GM12878 (cell line): ENCODE results near the gene DAZAP2. TPM values are rescaled to one million over a fixed set of nuclear protein-coding genes. Genes with fewer than 3 reads are reported as not detected.

Experiments
- ATAC-seq: fragments of 200-7000 bp; cut with Tn5 transposase; 3 replicates; pipeline ENCODE4 v1.9.1; 2020; ENCODE audit warnings: mild to moderate bottlenecking, moderate library complexity
- BruUV-seq: library from RNA; stranded (reverse); fragments of 400-500 nt; replicated peaks from 2 replicates; lab custom pipeline; 2021; lab: Mats Ljungman, UMichigan
- CTCF ChIA-PET: fragments of 300-600 bp; sonication (Branson Sonifier 250); formaldehyde crosslinking; extraction: SDS; loops from one replicate; lab custom pipeline; 2021; ENCODE audit warnings: inconsistent platforms; lab: Yijun Ruan, JAX
- POLR2A ChIA-PET: fragments of 350-600 bp; formaldehyde crosslinking; extraction: SDS; loops from one replicate; lab custom pipeline; 2021; ENCODE audit warnings: inconsistent platforms; lab: Charles Lee
- RAD21 ChIA-PET: fragments of 300-600 bp; sonication (Branson Sonifier 250); formaldehyde crosslinking; loops from one replicate; lab custom pipeline; 2023; ENCODE audit warnings: antibody characterized with exemption; ENCODE audit not compliant: unreplicated experiment; lab: Charles Lee
- SMC1A ChIA-PET: fragments of 300-600 bp; sonication (Branson Sonifier 250); formaldehyde crosslinking; loops from one replicate; lab custom pipeline; 2023; ENCODE audit not compliant: unreplicated experiment, uncharacterized antibody; lab: Charles Lee
- DNase-seq: peaks from one replicate; pipeline ENCODE4 v3.0.0-alpha.2; 2011; ENCODE audit warnings: low read depth, low spot score
- FAIRE-seq: peaks from 3 replicates; lab custom pipeline; 2011; peaks lifted over from hg19 to GRCh38; lab: Jason Lieb, UNC
- H2AFZ ChIP-seq: 2 replicates; pipeline ENCODE4 v1.6.0; 2011; ENCODE audit warnings: low read depth, low read length, control low read depth; ENCODE audit not compliant: control insufficient read depth
- H3K27ac ChIP-seq: 2 replicates; pipeline ENCODE4 v1.5.1; 2011; ENCODE audit warnings: control low read depth; ENCODE audit not compliant: control insufficient read depth, insufficient read depth
- H3K27me3 ChIP-seq, 2 experiments: replicated peaks in 1 of 2; 2 replicates each; pipeline versions ENCODE4 v1.6.0 to v1.6.1; 2011; ENCODE audit warnings: low read length in 1 of 2; ENCODE audit not compliant: control insufficient read depth in 2 of 2, insufficient read depth in 2 of 2
- H3K36me3 ChIP-seq, 2 experiments: 2 replicates each; pipeline ENCODE4 v1.5.1; 2011; ENCODE audit warnings: low read length in 1 of 2; ENCODE audit not compliant: control insufficient read depth in 2 of 2, insufficient read depth in 2 of 2
- H3K4me1 ChIP-seq: 2 replicates; pipeline ENCODE4 v1.6.1; 2011; ENCODE audit warnings: mild to moderate bottlenecking, low read length, moderate library complexity, mixed read lengths; ENCODE audit not compliant: control insufficient read depth, insufficient read depth
- H3K4me2 ChIP-seq: 2 replicates; pipeline ENCODE4 v1.6.0; 2011; ENCODE audit warnings: control low read depth; ENCODE audit not compliant: control insufficient read depth, insufficient read depth
- H3K4me3 ChIP-seq: fragments of 200-600 bp; sonication (generic); 2 replicates; pipeline ENCODE4 v1.5.1; 2016
- H3K79me2 ChIP-seq: 2 replicates; pipeline ENCODE4 v1.6.0; 2011; ENCODE audit warnings: low read length; ENCODE audit not compliant: control insufficient read depth, insufficient read depth
- H3K9ac ChIP-seq: 2 replicates; pipeline ENCODE4 v1.8.0; 2011; ENCODE audit warnings: low read length, control low read depth, mixed read lengths; ENCODE audit not compliant: control insufficient read depth, insufficient read depth
- H3K9me3 ChIP-seq: replicated peaks from 3 replicates; pipeline ENCODE4 v1.5.1; 2011; ENCODE audit warnings: mild to moderate bottlenecking, low read length; ENCODE audit not compliant: control insufficient read depth, insufficient read depth
- H4K20me1 ChIP-seq: 2 replicates; pipeline ENCODE4 v1.6.0; 2011; ENCODE audit not compliant: control insufficient read depth, insufficient read depth
- BRCA1 ChIP-seq: IDR thresholded peaks from 2 replicates; pipeline ENCODE4 v1.6.1; 2011; ENCODE audit warnings: low read depth, low read length, improper control_type of control experiment
- CREB1 ChIP-seq: IDR thresholded peaks from 2 replicates; pipeline ENCODE4 v1.6.1; 2012; ENCODE audit warnings: low read depth, mild to moderate bottlenecking, inconsistent platforms
- EGR1 ChIP-seq, 2 experiments: IDR thresholded peaks; 1 replicate in 1 of 2; 2 replicates in 1 of 2; pipeline ENCODE4 v1.6.1; 2011 to 2012; ENCODE audit warnings: low read depth in 2 of 2, low read length in 2 of 2, borderline replicate concordance in 1 of 2, mild to moderate bottlenecking in 1 of 2, moderate library complexity in 1 of 2
- RUNX3 ChIP-seq: IDR thresholded peaks from 2 replicates; pipeline ENCODE4 v1.6.1; 2012; ENCODE audit warnings: low read length, inconsistent platforms
- SP1 ChIP-seq: IDR thresholded peaks from one replicate; pipeline ENCODE4 v1.6.1; 2011; ENCODE audit warnings: low read depth, low read length
- WGBS: methylation state at CpG from one replicate; pipeline ENCODE4 v1.1.6; 2016; ENCODE audit warnings: low lambda C conversion rate; ENCODE audit not compliant: insufficient replicate concordance, insufficient coverage; ENCODE audit errors: missing lambda C conversion rate; 5-methylcytosine and 5-hydroxymethylcytosine counted together
- in situ Hi-C: fragments of 300-500 bp; cut with MboI; formaldehyde crosslinking; loops from 9 replicates; pipeline ENCODE4 v1.14.3; 2018; ENCODE audit warnings: mixed read lengths
- intact Hi-C: fragments of 100-400 bp; cut with micrococcal nuclease; formaldehyde crosslinking; loops from one replicate; pipeline ENCODE4 v1.14.2; 2022; ENCODE audit not compliant: unreplicated experiment
- polyA plus RNA-seq, 11 experiments: library from polyadenylated mRNA; depleted of rRNA in 4 of 11; unstranded in 6 of 11; stranded (reverse) in 5 of 11; fragments of >200 nt; fragmentation: Nextera tagmentation in 4 of 11; fragmentation: Illumina TruSeq in 1 of 11; extraction: Ambion mirVana in 4 of 11; extraction: Trizol in 1 of 11; gene quantifications; 1 replicate in 1 of 11; 2 replicates in 10 of 11; pipeline versions ENCODE4 v1.2.1 to v1.2.3, GENCODE V29; 2011 to 2016; ENCODE audit warnings: inconsistent platforms in 2 of 11, missing spikeins in 2 of 11, low read depth in 1 of 11
- total RNA-seq, 4 experiments: library from RNA; depleted of rRNA in 3 of 4; stranded (reverse); fragments of >200 nt in 3 of 4; fragmentation: Illumina TruSeq in 1 of 4; extraction: Trizol in 1 of 4; gene quantifications; 2 replicates each; pipeline versions ENCODE4 v1.2.1 to v1.2.3, GENCODE V29; 2013 to 2021
- TF ChIP-seq, protein P1 (sequence below): IDR thresholded peaks from 2 replicates; pipeline ENCODE4 v1.6.1; 2011; ENCODE audit warnings: borderline replicate concordance, low read depth, mild to moderate bottlenecking, moderate library complexity, low read length; ENCODE audit not compliant: insufficient read depth, poor library complexity, severe bottlenecking
- TF ChIP-seq, protein P2 (sequence below): IDR thresholded peaks from 2 replicates; pipeline ENCODE4 v1.6.1; 2011; ENCODE audit warnings: mild to moderate bottlenecking, low read depth, low read length, moderate library complexity; ENCODE audit not compliant: insufficient replicate concordance

The DAZAP2 gene
- total and polyA plus RNA-seq, 10 of the 15 experiments (the other 5 are each of a cell fraction or from before 2014, with no cell fraction given) = 71.0 to 267 (median 158) TPM

DNA sequence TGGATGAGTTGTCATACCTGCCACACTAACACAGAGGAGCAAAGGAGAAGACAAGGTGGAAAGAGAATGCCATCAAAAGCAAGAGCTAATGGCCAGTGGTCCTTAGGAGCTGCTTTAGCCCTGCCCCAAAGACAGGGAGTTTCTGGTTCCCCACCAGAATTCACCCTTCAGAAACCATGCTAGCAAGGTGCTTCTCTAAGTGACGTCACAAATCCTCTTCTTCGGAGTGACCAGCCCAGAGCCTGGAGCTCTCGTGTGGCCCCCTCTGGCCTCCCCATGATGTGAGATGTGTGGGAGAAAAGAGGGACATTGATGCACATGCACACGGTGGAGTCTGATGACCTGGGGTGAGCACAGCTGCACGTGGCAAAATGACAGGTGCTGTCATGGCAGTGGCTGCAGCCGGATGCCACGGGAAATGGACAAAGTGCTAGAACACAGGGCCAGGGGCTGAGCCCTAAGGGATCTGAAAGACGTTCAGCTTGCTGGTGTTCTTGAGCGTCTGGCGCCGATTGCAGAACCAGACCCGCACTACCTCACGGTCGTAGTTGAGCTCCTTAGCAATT is 48.8 kb upstream of the DAZAP2 start:
- Histone ChIP-seq H3K27me3 (no peaks in the 10 kb centered on the region), H2AFZ (no peak overlapping the region), H3K9me3 (no peaks in the 10 kb centered on the region), H3K4me1 (peaks cover 31% of the 10 kb centered on the region), H3K4me3 (no peak overlapping the region), H3K4me2 (no peak overlapping the region), H3K79me2 (no peaks in the 10 kb centered on the region), H3K9ac (no peak overlapping the region), H3K36me3 (no peaks in the 10 kb centered on the region), H3K27ac (no peak overlapping the region), H4K20me1 (no peaks in the 10 kb centered on the region)
- intact Hi-C loops (no loop called here), in situ Hi-C loops (no loop called here)
- TF ChIP-seq RUNX3 (no peak), BRCA1 (no peak), EGR1 (IDR thresholded peaks at IDR 0.05; ENCODE audit: borderline replicate concordance in 1 of 2, low read depth in 2 of 2, low read length in 2 of 2) (no peak), SP1 (no peak), CREB1 (no peak)
- TF ChIP-seq, protein P1, sequence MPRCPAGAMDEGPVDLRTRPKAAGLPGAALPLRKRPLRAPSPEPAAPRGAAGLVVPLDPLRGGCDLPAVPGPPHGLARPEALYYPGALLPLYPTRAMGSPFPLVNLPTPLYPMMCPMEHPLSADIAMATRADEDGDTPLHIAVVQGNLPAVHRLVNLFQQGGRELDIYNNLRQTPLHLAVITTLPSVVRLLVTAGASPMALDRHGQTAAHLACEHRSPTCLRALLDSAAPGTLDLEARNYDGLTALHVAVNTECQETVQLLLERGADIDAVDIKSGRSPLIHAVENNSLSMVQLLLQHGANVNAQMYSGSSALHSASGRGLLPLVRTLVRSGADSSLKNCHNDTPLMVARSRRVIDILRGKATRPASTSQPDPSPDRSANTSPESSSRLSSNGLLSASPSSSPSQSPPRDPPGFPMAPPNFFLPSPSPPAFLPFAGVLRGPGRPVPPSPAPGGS = no peak
- TF ChIP-seq, protein P2, sequence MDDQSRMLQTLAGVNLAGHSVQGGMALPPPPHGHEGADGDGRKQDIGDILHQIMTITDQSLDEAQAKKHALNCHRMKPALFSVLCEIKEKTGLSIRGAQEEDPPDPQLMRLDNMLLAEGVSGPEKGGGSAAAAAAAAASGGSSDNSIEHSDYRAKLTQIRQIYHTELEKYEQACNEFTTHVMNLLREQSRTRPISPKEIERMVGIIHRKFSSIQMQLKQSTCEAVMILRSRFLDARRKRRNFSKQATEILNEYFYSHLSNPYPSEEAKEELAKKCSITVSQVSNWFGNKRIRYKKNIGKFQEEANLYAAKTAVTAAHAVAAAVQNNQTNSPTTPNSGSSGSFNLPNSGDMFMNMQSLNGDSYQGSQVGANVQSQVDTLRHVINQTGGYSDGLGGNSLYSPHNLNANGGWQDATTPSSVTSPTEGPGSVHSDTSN = no peak
- ChIA-PET CTCF (interaction anchor here (1.6 kb wide), 1 partner anchor 151 kb away, joined by 5 read pairs; no protein-coding TSS in a partner anchor), POLR2A (interaction anchor here (2.0 kb wide), 1 partner anchor 49 kb away, joined by 5 read pairs; the partner anchor contains the start of gene DAZAP2), RAD21 (no interaction called here), SMC1A (interaction anchor here (3.2 kb wide), 1 partner anchor 12 kb away, joined by 11 read pairs; no protein-coding TSS in a partner anchor)
- BruUV-seq = no TSS peak
- no peak for FAIRE-seq
- 95% methylated on average over 14 of the region's 14 CpGs for WGBS
- no peak for ATAC-seq
- DNase-seq = no peak
